Lower leg skin (tissue), 4 donors: ENCODE measurements around the gene PACS2. TPM values are rescaled to one million over a fixed set of nuclear protein-coding genes. Genes with fewer than 3 reads are reported as not detected.
"Not testable (repeated sequence)": the region's sequence is repeated elsewhere in the genome, so short reads cannot be mapped to it uniquely, and the experiment has no call there.

Source experiments
- DNase-seq, 2 donors: peaks; one replicate each; pipeline ENCODE4 v3.0.0-alpha.2; 2019; ENCODE audit warnings: low spot score in 2 of 2
- H3K4me3 ChIP-seq: fragments of 200-600 bp; sonication (generic); 2 replicates; pipeline ENCODE4 v1.5.1; 2017; ENCODE audit warnings: mild to moderate bottlenecking, low read depth; ENCODE audit not compliant: poor library complexity, severe bottlenecking
- POLR2A ChIP-seq, 2 donors: fragments of 450-650 bp; IDR thresholded peaks; one replicate each; pipeline ENCODE4 v1.6.1; 2016 to 2017; ENCODE audit warnings: antibody characterized with exemption in 2 of 2, mild to moderate bottlenecking in 1 of 2, moderate library complexity in 1 of 2
- WGBS, 2 donors: methylation state at CpG; one replicate each; pipeline ENCODE4 v1.1.5; 2018; 5-methylcytosine and 5-hydroxymethylcytosine counted together
- intact Hi-C: fragments of 100-400 bp; cut with DNase I; formaldehyde crosslinking; loops from one replicate; pipeline ENCODE4 v1.15.0; 2023; ENCODE audit warnings: low total_unique reads
- total RNA-seq, 4 donors: library from RNA; depleted of rRNA; stranded (reverse); fragments of >200 nt; gene quantifications; one replicate each; pipeline ENCODE4 v1.1.0, GENCODE V29; 2016
- TF ChIP-seq, protein P1 (sequence below), 3 donors: fragments of 450-650 bp; IDR thresholded peaks; one replicate each; pipeline ENCODE4 v1.5.1; 2016; ENCODE audit warnings: antibody characterized with exemption in 3 of 3, mild to moderate bottlenecking in 3 of 3, moderate library complexity in 2 of 3

The PACS2 gene
- total RNA-seq, 4 donors from 2014 or later, result 25.9 to 75.1 (median 54.3) TPM

DNA sequence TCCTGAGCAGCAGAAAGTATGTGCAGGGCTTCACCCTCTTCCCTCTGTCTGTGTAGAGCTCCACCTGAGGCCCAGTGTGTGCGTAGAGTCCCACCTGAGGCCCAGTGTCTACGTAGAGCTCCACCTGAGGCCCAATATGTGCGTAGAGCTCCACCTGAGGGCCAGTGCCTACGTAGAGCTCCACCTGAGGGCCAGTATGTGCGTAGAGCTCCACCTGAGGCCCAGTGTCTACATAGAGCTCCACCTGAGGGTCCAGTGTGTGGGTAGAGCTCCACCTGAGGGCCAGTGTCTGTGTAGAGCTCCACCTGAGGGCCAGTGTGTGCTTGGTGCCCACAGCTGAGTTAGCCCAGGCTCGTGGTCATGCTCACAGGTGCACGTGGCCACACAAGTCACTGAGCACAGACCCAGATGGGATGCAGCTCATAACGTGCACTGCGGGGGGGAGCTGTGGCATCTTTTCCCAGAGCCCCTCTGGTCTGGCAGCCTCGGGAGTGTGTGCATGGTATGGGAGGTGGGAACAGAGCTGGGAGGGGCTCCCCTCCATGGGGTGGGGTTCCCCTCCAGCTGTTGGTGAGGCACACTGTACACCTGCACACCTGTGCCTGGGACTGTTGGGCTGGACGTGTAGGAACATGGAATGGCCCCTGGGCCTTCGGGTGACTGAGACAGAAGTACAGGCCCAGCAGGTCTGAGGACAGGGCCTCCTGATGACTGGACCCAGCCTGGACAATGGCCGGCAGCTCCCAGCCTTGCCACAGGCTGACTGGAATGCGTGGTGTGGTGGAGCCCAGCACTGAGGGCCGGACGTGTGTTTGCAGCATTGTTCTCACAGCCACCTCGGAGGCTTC lies 20.1 kb downstream of the PACS2 start:
- intact Hi-C loops, result no loop called here
- WGBS, 2 donors, result 85 to 92% methylated on average over 9 to 17 of the region's 17 CpGs

DNA sequence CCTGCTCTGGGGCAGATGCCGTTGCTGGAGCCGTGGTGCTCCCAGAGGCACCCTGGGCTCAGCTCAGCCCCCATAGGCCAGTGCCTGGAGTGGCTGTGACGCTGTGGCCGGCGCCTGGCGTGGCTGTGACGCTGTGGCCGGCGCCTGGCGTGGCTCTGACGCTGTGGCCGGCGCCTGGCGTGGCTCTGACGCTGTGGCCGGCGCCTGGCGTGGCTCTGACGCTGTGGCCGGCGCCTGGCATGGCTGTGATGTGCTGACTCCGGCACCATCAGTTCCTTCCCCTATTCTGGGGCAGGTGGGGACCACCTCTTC lies 20.6 kb downstream of the PACS2 start:
- WGBS, 2 donors, result 96 to 97% methylated on average over 7 to 20 of the region's 22 CpGs
- DNase-seq, H3K4me3 ChIP-seq, intact Hi-C loops: not testable (repeated sequence)

More for the DNA sequence above, 20.1 kb downstream of the PACS2 start:
- H3K4me3 ChIP-seq, result no peak overlapping the region
- no peak for DNase-seq
- TF ChIP-seq POLR2A (IDR thresholded peaks at IDR 0.05), result no peak
- TF ChIP-seq, protein P1, sequence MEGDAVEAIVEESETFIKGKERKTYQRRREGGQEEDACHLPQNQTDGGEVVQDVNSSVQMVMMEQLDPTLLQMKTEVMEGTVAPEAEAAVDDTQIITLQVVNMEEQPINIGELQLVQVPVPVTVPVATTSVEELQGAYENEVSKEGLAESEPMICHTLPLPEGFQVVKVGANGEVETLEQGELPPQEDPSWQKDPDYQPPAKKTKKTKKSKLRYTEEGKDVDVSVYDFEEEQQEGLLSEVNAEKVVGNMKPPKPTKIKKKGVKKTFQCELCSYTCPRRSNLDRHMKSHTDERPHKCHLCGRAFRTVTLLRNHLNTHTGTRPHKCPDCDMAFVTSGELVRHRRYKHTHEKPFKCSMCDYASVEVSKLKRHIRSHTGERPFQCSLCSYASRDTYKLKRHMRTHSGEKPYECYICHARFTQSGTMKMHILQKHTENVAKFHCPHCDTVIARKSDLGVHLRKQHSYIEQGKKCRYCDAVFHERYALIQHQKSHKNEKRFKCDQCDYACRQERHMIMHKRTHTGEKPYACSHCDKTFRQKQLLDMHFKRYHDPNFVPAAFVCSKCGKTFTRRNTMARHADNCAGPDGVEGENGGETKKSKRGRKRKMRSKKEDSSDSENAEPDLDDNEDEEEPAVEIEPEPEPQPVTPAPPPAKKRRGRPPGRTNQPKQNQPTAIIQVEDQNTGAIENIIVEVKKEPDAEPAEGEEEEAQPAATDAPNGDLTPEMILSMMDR (IDR thresholded peaks at IDR 0.05), result no peak

DNA sequence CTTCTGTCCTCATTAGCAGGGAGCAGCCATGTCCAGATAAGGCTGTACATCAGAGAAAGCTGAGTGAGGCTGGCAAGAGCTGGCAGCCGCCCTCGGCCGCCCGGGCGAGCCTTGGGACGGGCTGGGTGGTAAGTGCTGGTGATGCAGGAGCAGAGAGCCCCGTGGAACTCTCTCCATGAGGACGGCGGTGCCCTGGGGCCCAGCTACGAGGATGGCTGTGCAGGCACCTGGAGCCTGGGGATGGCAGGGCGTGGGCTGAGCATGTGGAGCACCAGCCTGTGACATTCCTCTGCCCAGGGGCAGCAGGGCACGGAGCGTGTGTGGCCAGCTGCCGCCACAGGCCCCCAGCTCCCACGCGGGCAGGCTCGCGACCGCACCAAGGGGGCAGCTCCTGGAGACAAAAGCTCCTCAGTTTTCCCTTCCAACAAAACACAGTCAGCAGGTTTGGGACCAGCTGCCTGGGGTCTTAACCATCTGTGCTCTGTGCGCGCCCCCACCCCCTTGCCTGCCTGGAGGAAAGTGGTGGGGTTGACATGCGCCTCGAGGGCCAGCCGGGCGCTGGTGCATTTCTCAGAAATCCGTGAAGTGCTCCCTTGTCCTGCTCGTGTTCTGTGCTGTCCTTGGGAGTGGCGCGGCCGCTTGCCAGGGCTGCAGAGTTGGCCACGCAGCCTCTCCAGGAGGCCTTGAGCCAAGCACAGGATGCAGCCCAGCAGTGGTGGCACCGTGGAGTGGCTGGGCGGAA lies 21.4 kb downstream of the PACS2 start:
- intact Hi-C loops, result no loop called here
- H3K4me3 ChIP-seq, result no peak overlapping the region
- WGBS, 2 donors, result 75 to 81% methylated on average over 27 to 32 of the region's 33 CpGs
- DNase-seq, result no peak
- TF ChIP-seq POLR2A (IDR thresholded peaks at IDR 0.05), result no peak
- TF ChIP-seq, protein P1 (IDR thresholded peaks at IDR 0.05), result no peak

DNA sequence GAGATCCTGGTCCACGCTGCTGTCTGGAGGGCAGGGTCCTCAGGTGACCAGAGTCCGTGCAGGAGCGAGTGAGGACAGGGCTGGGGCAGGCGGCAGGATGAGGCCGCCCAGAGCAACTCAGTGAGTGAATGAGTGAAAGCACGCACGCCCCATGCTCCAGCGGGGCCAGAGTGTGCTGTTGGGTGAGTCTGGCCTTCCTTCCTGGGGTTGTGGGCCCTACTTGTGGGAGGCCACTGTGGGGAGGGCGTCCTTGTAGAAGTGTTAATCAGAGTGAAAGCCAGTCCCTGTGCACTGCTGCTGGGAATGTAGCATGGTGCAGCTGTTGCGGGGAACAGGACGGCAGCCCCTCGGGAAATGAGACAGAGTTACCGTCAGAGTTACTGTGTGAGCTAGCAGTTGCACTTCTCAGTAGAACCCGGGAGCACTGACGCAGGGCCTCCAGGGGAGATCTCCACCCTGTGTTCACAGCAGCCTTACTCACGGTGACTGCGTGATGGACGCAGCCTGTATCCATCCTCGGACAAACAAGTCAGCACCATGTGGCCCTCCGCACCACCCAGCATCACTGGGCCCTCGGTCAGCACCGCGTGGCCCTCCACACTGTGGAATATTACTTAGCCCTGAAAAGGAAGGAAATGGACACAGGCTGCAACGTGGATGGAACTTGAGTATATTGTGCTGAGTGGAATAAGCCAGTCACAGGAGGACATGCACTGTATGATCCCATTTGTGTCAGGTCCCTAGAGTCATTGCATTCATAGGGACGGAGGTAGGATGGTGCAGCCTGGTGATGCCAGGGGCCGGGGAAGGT lies 22.1 kb downstream of the PACS2 start:
- WGBS, 2 donors, result 95 to 96% methylated on average over 25 to 26 of the region's 26 CpGs
- no peak for TF ChIP-seq POLR2A (IDR thresholded peaks at IDR 0.05)
- TF ChIP-seq, protein P1 (IDR thresholded peaks at IDR 0.05), result no peak
- H3K4me3 ChIP-seq, result no peak overlapping the region
- intact Hi-C loops, result no loop called here
- DNase-seq, result no peak

DNA sequence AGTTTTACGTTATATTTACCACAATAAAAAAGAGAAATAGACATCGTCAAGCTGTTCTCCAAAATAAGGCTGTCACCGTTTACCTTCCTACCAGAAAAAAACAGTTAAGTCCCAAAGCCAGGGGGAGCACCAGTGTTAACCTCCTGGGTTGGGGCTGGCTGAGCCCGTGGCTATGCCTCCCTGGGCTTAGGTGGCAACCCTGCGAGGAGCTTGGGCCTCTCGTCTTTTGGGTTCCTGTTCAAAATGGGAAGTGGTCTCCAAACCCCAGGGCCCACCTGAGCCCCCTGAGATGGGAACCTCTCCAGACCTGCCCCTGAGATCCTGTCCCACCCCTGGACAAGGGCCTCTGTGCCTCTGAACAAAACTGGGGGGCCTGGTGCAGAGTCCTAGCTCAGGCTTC lies 22.9 kb downstream of the PACS2 start:
- no peak for TF ChIP-seq POLR2A (IDR thresholded peaks at IDR 0.05)
- TF ChIP-seq, protein P1 (IDR thresholded peaks at IDR 0.05), result no peak
- no peak for DNase-seq
- no peak overlapping the region for H3K4me3 ChIP-seq
- 87 to 91% methylated on average over 6 of the region's 6 CpGs for WGBS, 2 donors
- intact Hi-C loops, result no loop called here
